IPS DF 19.7 (cell line): Measurements from ENCODE around the gene DENND1A.

ENCODE experiments used
- DNase-seq: peaks from one replicate; pipeline ENCODE4 v3.0.0-alpha.2; 2013; ENCODE audit warnings: low read depth, low spot score

DENND1A gene

DNA sequence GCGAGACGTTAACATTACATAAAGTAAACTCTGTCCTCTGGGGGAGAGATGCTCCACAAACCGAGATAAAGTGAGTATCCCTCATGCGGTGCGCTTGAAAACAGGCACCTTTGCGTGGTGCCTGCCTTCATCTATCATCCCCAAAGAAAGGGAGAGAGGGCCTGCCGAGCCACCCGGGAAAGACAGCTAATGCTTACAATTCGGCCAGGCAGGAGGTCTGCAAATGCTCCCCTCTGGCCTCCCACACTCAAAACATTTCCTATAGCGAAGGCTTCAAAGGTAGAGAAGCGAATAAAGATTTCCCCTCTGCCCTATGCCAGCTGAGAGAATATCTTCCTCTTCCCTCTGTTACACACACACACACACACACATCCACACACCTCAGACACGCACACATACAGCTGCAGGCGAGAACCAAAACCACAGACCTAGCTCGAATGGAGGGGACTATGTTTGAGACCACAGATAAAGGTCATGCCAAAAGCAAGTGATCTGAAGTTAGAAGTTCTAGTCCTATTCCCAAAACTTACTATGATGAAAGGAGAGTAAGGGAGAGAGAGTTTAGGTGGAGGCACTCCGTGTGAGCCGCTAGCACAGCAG, 441.1 kb downstream of the DENND1A start:
- no peak for DNase-seq

DNA sequence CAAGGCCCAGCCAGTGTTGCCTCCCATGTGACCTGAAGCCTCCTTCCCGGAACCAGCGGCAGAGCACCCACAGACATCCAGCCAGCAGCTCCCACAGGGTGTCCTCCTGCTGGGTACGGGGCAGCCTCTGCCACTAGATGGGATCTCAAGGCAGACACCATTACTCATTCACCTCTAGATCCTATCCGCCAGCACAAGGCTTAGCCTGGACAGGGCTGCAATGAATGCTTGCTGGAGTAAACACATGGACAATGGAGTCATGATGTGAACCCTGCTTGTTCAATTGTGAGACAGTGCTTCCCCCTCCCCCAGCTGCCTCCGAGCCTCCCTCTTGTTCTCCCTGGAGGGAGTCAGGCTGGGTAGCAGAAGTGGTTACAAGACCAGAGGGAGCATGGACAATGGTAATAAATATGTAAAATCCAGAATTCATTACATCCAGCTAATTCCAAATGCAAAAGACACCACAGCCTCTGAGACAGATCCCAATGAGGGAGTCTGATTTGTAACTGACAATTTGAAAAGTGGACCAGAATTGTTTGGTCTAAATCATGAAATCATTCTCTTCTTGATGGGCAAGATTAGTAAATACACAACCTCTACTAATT, 441.9 kb downstream of the DENND1A start:
- DNase-seq: no peak

DNA sequence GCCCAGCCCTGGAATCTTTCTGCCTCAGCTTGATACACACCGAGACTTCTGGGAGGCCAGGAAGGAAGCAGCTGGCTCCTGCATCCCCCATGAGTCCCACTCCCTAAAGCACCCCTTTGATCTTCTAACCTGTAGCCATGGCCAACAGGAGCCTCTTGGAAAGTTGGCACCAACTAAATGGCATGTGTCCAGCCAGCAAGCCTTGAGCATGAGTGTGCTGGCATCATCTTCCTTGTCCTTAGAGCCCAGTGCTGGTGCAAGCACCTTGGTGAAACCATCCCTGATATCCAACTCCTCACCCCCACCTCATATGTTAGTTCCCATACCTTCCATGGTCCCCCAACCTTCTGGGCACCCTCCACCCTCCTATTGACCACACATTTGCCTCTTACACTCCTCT, 443.5 kb downstream of the DENND1A start:
- no peak for DNase-seq

DNA sequence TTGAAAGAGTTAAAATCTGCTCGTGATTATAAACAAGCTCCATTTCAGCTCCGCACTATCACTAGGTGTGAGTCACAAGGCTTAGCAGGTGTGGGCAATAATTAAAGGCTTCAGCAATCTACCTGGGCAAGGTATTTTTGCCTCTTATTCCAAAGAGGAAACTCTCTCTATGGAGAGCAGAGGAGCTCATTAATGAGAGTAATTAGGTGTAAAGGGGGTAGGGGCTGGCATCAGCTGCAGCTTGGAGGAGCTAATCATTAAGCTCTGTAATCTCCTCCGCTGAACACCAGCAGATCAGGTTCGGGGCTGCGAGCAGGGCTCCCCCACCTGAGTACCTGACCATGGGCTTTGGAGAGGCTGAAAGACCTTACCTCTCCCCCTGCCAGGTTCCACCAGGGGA, 444.7 kb downstream of the DENND1A start:
- no peak for DNase-seq

DNA sequence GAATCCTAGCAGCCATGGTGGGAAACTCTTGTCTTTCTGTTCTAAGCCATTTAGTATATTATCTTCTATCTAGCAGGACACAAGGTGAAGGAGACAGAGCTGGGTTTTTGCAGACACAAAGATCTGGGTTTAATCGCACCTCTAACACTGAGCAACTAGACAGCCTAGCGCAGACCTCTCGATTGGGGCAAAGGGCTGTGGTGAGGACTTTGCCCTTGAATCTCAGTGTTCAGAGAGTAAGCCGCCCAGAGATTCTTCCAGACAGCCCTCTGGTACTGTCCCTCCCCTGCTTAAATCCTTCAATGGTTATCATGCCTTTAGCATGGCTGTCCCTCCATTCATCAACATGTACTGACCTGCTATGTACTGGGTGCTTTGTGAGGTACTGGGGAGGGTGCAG, 445.8 kb downstream of the DENND1A start:
- no peak for DNase-seq

DNA sequence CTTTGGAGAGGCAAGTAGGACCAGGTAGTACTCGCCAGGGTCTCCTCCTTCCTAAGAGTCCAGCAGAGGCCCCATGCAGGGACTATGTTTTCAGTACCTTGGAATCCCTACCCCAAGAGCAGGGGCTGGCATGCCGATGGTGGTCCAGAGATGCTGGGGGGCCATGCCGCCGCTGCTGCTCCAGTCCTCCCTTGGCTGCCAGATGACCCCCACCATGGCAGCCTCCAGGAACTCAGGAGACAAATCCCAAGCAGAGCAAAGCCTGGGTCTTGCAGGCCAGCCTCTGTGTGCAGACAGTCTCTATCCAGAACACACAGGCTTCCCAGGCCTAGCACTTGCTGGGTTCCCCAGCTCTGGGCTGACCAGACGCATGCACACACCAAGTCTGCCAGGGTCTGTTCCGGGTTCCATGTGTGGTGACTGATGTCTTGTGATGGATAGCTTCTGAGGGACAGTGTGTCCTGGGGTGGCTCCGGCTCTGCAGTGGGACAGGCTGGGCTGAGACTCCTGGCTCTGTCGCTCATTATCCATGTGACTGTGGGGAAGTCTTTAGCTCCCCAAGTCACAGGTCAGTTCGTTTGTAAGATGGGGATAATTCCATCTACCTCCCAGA, 446.6 kb downstream of the DENND1A start:
- DNase-seq: no peak

DNA sequence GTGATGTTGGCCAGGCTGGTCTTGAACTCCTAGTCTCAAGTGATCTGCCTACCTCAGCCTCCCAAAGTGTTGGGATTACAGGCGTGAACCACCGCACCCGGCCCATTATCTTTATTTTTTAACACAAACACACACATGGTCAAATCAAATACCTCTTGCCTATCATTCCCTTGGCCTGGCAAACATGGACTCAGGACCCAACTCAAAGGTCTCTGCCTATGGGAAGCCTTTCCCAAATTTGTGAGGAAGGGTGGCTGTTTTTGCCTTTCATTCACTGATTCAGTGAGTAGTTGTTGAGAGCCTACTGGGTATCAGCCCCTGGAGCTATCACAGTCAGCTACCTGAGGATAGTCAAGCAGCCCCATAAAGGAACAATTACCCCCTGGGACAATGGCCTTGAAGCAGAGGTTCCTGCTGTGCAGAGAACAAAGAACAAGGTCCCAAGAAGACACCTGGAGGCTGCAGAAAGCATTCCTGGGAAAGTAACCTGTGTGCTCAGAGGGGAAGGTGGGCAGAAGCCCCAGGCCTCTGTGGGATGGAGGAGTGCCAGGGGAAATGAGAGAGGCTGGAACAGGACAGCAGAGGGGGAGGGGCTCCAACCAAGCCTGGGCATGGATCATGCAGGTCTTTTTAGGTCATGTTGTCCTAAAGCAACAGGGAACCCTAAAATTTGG, 447.5 kb downstream of the DENND1A start:
- peak; percentile 71 for DNase-seq

DNA sequence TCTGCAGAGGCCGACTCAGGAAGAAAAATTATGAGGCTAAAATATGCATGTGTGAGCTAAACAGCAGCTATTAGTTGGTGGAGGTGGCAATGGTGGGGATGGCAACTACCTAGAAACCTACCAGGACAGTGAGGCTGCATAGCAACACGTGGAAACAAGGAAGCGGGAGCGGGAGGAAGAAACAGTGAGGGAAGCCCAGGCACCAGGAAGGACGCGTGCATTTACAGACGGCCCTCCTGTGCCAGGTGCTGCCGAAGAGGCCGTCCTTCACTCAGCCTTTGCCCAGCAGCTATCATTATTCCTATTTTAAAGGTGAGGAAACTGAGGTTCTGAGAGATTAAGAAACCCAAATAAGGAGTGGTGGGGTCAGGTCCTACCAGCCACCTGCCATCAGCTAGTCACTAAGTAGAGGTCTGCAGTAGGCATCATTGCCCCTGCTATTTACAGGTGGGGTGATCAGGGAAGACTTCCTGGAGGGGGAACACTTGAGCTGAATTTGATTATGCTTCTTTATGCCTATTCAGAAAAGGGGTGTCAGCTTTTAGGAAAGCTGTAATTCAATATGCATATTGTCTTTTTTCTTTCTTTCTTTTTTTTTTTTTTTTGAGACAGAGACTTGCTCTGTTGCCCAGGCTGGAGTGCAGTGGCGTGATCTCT, 448.6 kb downstream of the DENND1A start:
- DNase-seq: no peak

DNA sequence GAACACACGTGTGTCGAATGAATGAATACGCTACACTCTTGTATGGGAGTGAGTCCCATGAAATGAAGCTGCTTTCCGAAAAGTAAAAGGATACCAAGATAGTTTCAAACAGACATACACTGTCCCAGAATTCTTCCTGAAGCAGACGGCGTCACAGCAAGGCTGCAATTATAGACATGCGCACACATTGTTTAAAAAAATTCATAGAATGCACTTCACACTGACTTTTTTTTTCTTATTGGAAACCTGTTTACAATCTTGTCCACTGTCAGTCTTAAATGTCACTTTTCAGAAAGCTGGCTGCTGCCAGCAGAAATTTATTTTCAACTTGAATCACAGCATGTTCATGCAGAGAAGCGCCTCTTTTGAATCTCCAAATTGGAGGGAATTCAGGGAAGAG, 449.1 kb downstream of the DENND1A start:
- no peak for DNase-seq

DNA sequence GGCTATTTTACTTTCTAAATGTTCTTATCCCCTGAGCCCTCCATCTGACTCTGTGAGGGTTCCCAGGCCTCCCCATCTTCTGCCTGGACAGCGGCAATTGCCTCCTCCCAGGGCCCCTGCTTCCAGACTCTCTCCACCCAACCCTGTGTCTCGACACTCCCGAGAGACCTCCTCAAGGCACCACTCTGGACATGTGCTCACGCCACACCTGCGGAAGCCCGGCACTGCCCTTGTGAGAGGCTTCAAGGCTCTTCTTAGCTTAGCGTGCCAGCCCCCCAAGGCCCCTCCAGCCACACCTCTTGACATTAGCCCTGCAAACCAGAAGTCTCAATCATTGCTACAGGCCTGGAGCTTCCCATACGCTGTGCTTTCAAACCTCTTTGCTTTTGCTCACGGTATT, 449.8 kb downstream of the DENND1A start:
- DNase-seq: no peak

DNA sequence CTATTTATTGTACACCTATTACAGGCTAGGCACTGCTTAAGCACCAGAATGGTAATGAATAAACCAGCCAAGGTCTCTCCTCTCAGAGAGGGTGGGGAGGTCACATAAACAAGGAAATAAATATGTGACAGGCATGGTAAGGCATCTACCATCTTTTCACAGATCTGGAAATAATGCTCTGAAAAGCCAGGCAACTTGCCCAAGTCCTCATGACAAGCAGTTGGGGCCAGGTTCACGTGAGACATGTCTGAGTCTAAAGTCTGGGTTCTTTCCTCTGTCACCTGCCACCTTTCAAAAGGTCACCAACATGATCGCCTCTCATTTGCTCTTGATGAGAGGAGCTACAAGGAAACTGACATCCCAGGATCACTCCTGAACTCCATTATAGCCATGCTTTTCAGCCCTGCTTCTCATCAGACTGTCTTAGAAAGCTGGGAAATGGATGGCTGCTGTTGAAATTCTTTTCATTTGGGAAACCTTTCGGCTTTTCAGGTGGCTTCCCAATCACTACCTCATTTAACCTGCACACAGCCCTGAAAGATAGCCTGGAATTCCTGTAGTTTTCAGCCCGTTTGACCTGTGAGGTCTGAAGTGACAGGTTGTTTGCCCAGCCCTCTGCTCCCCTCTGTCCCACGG, 450.8 kb downstream of the DENND1A start:
- no peak for DNase-seq

DNA sequence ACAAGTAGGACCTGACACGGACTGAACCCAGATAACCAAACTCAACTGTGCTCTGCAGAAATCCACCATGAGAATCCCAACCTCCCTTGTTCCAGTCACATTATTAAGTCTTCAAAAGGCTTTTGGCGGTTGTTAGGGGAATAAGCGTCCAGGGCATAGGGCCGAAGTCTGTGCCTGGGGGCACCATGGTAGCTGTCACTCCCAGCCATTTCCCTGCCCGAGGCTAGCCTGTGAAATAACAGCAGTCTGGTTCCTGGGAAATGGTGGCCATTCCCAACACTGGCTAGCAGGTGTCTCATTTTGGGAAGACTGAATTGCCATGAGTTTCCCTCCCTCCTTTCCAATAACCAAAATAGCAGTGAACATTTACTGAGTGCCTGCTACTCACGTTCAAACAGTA, 451.8 kb downstream of the DENND1A start:
- no peak for DNase-seq

DNA sequence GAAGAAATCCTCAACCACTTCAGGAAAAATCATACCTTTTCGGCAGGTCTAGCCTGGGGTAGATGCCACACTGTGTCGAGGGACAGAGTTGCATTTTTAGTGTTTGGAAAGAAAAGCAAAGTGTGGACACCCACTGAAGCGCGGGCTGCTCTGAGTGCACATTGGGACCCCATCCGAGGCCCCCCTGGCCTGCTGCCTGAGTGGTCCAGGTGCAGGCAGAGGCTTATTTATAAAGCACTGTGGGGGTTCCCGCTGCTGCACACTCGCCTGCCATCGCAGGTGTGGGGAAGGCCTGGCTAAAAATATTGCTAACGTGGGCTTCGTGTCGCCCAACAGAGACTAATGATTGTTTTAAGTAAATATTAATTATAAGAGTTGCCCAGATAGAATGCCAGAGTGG, 454.5 kb downstream of the DENND1A start:
- DNase-seq: no peak

DNA sequence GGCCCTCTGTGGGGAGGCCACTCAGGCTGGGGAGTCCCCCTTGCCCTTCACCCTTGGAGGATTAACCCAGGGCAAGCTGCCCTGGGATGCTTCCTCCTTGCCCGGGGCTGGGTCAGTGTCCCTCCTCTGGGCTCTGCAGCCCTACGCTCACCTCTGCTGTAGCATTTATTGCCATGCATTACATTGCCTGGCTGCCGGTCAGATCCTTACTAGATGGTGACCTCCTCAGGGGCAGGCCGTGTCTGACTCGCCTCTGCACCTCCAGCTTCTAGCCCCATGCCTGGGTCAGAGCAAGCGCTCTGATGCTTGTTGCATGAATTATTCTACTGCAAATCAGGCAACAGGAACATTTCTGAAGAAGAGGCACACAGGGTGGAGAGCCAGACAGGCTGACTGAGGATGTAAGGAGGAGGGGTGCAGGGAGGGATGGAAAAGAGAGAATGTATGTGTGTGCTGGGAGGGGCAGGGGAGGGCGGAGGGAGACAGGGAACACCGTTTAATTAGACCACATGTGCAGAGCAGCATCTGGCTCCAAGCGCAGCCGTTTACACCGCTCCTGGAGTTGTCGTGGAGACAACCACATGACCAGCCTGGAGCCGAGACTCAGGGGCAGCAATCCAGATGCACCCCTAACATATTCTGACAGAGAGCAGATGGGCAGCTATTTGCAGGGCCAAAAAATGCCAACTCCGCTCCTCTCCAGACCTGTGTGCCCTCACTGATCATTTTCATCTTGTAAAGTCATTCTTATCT, 456.9 kb downstream of the DENND1A start:
- DNase-seq: no peak

DNA sequence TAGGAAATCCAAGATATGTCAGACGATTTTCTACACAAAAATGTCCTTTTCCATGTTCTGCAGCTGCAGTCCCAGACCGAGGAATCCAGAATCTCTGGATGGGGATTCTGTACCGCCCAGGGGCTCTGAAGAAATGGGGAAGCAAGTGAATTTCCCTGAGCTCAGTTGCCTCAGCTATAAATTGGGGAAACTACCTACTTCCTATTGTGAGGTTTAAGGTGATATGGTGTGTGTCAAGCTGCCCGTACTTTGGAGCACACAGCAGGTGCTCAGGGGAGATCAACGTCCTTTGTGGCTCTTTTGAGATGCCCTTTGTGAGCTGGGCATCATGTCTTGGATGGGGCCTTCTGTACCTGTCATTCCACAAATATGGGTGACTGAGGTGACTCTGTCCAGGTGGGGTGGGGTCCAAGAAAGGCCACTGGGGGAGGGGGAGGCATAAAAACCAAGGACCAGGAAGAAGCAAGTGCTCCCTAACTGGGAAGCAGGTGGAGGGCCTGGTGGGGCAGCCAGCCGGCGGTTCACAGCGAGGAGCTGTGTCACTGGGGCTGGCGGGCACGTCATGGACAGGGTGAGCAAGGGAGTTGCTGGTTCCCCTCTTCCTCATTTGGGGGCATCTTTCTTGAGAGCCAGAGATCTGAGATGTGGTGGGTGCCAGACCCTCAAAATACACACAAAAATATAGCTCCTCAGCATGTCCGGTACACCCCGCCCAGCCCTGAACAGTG, 457.9 kb downstream of the DENND1A start:
- no peak for DNase-seq

DNA sequence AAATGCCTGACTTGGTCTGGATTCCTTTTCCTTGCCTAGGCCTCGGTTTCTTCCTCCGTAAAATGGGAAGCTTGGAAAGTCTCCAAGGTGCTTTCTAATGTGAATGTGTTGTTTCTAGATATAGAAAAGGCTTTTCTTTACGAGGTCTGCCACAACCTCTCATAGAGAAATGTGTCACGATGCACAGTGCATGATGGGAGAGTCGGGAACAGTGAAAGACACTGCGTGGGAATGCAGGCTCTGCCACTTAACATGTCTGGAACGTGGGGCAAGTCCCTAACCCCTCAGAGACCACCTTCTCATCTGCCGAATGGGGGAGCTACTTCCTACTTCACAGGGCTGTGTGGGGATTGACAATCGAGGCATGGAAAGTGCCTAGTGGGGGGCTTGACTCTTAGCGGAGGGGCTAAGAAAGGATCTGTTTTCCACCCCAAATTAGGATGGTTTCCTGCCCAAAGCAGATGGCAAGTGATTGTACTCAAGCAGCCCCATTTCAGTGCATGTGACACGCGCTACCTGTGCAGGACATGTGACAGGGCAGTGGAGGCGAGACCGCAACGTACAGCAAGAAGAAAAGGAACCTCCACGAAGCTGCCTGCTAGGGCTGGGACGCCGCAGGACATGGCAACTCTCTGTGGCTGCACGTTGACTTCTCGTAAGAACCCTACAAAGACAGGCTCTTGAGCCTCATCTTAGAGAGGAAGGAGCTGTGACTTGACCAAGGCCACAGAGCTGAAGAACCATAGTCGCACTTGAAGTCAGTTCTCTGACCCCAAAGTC, 458.7 kb downstream of the DENND1A start:
- no peak for DNase-seq

DNA sequence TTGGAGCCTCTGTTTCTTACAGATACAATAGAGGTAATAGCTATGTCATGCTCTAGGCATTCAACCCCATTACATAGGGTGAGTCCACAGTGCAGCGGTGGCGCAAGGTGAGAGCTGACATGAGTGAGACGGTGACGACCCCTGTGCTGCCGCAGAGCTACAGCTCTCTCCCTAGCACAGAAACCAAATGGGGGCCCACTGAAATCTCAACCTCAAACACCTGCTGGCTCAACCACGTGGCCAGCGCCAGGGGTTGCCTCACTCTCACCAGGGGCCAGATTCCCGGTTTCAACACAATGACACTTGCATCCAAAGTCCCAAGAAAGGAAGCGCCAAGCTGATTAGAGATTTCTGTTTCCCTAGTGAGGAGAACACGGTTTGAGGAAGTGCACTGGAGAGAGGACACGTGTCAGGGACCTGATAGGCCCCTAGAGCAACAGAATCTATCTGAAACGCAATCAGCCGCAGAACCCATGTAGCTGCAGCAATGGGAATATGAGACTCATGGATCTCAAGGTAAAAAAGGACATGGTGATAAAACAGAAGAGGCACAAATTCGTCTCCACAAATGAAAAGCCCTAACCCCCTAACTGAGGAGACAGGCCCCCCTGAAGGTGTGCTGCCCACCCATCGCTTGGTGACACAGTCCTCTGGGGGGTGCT, 459.7 kb downstream of the DENND1A start:
- DNase-seq: no peak

DNA sequence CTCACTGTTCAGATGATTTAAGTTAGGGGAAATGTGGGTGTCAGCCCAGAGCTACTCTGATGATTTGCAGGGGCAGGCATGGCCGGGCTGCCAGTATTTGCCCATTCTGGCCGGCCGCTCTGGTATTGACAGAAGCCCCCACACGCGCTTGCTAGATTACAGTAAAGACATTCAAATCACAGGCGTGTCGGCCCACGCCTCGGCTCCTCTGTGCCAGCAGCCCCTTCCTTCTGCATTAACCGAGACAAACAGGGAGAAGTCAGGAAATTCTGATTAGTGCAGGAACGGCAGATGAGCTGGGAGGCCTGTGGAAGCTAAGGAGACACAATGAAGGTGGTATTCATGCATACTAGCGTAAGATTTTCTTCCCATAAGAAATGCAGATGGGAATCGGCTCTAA, 460.6 kb downstream of the DENND1A start:
- DNase-seq: no peak

DNA sequence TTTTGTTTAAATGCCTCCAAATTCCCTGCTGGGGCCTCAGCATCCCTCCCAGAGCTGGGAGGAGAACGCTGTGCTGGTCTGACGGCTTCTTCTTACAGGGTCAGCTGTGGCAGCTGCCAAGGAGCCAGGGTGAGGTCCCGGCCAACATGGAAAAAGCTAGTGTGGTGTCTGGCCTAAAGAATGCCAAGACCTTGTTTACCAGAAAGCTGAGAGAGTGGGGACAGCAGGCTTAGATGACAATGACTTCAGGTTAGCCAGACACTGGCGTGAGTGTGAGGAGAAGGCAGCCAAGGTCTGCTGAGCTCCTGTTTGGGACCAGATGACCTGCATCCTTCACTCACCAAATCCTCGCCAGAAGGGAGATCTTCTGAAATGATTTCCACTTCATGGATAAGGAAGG, 461.4 kb downstream of the DENND1A start:
- DNase-seq: no peak
